Right renal pelvis (tissue), 4 donors: ENCODE measurements around the gene PLD3. TPM values are rescaled to one million over a fixed set of nuclear protein-coding genes. Genes with fewer than 3 reads are reported as not detected.
A peak's percentile ranks its signal among the peaks of the same experiment; 100 is the strongest.
"Not testable (repeated sequence)": the region's sequence is repeated elsewhere in the genome, so short reads cannot be mapped to it uniquely, and the experiment has no call there.

Experiments
- DNase-seq, 4 donors: peaks; one replicate each; pipeline ENCODE4 v3.0.0-alpha.2; 2013; ENCODE audit warnings: low read depth in 4 of 4, low spot score in 3 of 4, missing footprints in 1 of 4
- polyA plus RNA-seq, 4 donors: library from polyadenylated mRNA; unstranded; fragments of 120-200 nt; gene quantifications; one replicate each; pipeline ENCODE4 v1.2.1, GENCODE V29; 2013; ENCODE audit not compliant: insufficient read length in 4 of 4

The PLD3 gene
- polyA plus RNA-seq, 4 donors, result 229 to 330 (median 257) TPM

DNA sequence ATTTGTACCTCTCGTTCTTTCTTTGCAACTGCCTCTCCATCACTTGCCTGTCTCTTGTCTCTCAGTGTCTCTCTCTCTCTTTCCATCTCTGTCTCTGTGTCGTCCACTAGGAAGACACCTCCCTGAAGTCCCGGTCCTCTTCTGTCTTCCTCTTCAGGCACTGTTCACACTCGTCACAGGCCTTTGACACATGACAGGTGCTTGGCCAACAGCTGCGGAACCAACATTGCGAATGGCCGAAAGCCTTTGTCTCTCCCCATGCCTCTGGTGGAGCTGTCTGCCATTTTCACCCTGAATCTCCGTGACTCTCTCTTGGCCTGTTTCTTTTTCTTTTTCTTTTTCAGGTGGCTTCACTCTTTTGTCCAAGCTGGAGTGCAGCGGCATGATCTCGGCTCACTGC lies 38.7 kb downstream of the PLD3 start:
- no peak for DNase-seq

GRCh38 chr19:40388481-40388880 lies 40.0 kb downstream of the PLD3 start:
- DNase-seq, result no peak

DNA sequence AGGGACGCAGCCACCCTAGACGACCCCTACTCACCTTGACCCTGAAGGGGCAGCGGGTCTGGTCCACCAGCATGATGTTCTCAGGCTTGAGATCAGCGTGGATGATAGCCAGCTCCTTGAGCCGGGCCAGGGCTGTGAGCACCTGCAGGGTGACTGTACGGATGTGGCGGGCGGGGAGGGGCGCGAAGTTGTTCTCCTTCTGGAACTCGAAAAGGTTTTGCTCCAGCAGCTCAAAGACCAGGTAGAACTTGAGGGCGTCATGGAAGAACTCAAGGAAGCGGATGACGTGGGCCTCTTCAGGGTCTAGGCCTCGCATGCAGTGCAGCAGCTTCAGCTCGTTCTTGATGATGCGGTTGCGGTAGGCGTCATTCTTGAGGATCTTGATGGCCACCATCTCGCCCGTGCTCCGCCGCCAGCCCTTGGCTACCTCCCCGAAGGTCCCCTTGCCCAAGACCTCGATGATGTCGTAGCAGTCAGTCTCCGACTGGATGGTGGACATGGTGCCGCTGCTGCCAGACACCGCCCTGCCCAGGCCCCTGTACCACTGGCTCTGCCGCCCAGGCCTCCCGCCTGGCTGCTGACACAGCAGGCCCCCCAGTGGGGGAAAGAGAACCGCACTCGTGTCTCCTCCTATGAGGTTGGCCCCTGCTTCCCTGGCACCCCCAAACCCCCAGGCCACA lies 41.0 kb downstream of the PLD3 start:
- no peak for DNase-seq

GRCh38 chr19:40390084-40390742 lies 41.7 kb downstream of the PLD3 start, which contains the start of gene HIPK4:
Gene HIPK4, minus strand, starts transcription at chr19:40390181. Its CDS starts 279 bp downstream, at chr19:40389902.
- DNase-seq, result no peak

- DNase-seq, result no peak
These were observed 43.6 kb downstream of the PLD3 start for GRCh38 chr19:40392123-40392522.

- DNase-seq, result no peak
These were observed 44.5 kb downstream of the PLD3 start for GRCh38 chr19:40392894-40393517.

GRCh38 chr19:40393894-40394815 lies 45.7 kb downstream of the PLD3 start:
- DNase-seq, result no peak

DNA sequence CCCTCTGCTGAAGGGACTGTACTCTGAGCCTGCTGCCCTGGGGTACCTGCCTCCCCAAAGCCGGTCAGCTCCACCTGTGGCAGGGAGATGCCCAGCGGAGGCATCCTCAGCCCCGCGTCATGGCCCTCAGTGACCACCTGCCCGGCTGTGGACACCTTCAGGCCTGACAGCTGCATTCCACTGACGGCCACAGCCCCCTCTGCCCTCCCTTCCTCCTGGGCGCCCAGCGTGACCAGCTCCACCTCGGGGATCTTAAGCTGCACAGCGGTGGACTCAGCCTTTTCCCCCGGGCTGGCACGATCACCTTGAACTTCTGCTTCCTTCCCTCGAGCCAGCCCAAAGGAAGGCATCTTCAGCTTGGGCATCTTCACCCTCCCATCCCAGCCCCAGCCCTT lies 46.3 kb downstream of the PLD3 start:
- DNase-seq, result no peak

- no peak for DNase-seq
These were observed 47.5 kb downstream of the PLD3 start for GRCh38 chr19:40395956-40396355.

DNA sequence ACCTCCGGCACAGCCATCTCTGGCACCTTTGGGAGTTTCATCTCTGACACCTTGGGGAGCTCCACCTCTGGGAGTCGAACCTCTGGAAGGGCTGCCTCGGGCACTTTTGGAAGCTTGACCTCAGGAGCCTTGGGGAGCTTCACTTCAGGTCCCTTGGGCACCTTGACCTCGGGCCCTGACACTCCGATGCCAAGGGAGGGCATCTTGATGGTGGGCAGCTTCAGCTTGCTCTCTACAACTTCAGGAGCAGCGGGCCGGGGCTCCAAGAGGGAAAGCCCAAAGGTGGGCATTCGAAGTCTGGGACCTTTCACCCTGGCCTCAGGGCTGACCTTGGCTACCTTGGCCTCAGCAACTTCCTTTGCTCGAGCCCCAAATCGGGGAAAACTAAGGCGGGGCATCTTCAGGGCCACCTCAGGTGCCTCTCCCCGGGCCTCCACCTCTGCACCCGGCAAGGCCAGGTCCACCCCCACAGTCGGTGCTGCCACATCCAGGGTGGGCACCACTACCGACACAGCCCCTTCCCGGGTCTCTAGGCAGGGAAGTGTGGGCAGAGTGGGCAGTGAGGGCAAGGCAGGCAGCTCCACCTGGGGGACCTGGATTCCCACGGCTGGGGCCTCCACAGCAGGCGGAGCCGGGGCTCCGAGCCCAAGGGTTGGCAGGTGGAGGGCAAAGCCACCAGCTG lies 48.5 kb downstream of the PLD3 start:
- DNase-seq, result no peak

GRCh38 chr19:40397568-40397906 lies 49.0 kb downstream of the PLD3 start:
- no peak for DNase-seq

DNA sequence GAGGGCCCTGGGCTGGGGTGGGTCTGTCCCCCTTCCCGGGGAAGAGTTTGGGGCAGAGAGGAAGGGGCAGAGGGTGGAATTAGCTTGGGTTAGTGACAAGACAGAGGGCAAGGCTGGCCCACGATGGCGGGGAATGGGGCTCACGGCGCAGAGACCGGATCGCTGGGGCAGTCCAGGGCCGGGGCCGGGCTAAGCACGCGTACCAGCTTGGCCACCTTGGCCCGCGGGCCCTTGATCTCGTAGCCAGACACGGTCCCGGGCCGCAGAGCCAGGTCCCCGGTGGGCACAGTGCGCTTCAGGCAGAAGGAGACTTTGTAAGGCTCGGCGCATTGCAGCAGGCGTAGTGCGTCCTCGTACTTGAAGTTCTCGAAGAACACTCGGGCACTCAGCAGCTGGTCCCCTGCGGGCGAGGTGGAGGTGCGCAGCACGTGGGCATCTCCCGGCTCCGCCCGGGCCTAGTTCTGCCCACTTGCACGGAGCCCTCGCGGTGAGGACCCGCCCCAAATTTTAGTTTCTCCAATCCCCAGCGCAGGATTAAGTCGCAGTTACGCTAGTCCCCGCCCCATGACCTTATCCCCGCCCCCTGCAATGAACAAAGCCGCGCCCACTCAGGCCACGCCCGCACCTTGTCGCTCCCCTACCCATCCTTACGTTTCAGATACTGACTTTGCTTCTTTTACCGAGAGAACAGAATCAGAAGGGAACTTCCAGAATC lies 50.1 kb downstream of the PLD3 start:
- no peak for DNase-seq

DNA sequence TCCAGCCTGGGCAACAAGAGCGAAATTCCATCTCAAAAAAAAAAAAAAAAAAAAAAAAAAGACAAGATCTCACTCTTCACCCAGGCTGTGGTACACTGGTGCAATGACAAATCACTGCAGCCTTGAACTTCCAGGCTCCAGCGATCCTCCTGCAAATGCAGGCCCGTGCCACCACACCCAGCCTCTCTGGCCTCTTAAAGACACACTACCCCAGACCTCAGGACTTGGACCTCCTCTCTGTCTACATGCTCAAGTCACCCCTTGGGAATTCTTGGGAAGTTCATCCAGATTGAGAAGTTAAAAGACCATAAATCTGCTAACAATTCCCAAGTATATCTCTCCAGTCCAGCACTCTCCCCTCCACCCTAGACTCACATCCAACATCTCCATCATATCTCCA lies 52.1 kb downstream of the PLD3 start:
- DNase-seq, result no peak

DNA sequence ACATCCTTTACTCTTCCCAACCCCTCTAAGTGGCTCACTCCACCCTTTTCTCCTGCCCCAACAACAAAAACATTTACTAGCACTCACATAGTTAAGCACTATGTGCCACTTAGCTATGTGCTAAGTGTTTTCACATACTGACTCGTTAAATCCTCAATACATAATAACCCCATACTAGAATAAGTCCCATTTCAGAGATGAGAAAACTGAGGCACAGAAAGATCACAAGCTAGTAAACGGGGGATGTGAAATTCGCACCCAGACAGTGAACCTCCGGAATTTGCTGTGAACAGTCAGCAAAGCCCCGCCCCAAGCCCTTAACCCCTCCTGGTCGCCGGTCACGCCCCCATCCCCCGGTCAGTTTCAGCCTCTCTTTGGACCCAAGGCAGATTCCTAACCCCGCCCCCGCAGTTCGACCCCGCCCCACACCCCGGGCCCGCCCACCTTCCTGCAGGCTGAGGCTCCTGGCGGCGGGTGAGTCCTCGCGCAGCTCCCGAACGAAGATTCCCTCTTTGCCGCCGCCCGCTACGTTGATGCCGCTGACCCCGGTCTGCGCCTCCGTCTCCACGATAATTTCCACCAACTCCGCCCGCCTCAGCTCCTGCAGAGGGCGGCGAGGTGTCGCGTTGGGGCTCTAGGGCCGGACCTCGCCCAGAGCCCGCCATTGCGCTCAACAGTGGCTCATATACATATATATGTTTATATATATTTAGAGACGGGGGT lies 54.9 kb downstream of the PLD3 start:
- peak; percentile 61 to 73 (median 68) for DNase-seq

DNA sequence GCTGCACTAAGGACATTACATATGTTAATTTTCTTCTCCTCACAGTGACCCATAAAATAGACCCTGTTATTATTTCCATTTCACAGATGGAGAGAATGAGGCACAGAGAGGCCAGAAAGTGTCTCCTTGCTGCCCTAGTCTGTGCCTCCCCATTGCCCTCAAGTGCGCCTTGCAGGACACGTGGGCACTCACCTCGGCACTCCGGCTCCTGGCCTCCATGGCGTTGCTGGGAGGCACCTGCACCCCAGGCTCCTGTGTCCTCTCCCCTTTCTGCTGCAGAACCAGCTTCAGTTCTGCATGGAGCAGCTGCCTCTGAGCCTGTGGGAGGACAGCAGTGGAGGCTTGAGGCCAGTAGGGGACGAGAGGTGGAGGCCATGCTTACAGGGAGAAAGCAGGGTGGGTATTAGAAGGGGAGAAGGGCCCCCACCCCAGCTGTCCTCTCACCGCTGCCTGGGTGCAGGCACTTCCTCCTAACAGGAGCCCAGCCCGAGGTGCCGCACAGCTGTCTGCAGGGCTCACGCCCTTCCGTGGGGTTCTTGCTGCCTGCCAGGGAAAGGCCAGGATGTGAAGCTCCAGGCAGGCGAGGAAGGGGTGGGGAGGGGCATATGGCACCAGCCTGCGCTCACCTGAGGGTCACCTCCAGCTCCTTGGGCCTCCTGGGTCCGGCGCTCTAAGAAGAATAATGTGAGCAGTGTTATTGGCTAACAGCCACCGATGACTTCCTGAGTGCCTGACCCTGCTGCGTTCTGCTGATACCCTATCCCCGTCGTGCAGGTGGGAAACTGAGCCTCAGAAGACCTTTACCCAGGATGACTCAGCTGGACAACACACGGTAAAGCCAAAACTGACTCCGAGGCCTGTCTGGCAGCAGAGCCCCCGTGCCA lies 59.5 kb downstream of the PLD3 start:
- no peak for DNase-seq

GRCh38 chr19:40408598-40408925 lies 60.1 kb downstream of the PLD3 start:
- not testable (repeated sequence) for DNase-seq

GRCh38 chr19:40410030-40410389 lies 61.5 kb downstream of the PLD3 start:
- DNase-seq, result no peak

DNA sequence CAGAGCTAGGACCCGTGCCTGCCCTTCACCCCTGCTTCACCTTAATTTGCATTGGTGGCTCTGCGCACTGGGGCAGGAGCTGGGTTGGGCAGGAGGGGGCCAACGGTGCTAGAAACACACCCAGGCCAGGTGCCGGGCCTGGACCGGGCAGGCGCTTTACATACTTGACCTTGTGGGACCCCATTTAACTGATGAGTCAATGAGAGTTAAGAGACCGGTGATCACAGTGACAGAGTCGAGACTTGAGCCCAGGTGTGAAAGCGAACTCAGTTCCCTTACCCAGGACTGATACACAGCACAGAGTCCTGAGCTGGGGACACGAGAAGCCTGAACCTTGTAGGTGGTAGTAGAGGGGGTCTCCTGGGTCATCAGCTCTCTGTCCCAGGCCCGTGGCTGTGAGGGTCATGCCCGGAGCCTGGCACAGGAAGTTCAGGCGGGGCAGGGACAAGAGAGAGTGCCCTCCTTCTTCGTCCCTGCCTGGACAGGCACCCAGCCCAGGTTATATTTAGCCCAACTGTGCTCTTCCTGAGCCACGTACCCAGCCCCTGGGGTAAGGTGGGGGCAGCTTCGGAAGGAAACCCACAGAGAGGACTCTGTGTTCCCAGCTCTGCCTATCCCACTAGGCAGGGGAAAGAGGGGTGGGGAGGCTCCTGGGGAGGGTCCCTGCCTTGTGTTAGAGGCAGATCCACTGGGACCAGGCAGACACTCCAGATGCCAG lies 62.8 kb downstream of the PLD3 start:
- no peak for DNase-seq
